ENCODE measurements around the gene RNF113B.

The RNF113B gene

DNA sequence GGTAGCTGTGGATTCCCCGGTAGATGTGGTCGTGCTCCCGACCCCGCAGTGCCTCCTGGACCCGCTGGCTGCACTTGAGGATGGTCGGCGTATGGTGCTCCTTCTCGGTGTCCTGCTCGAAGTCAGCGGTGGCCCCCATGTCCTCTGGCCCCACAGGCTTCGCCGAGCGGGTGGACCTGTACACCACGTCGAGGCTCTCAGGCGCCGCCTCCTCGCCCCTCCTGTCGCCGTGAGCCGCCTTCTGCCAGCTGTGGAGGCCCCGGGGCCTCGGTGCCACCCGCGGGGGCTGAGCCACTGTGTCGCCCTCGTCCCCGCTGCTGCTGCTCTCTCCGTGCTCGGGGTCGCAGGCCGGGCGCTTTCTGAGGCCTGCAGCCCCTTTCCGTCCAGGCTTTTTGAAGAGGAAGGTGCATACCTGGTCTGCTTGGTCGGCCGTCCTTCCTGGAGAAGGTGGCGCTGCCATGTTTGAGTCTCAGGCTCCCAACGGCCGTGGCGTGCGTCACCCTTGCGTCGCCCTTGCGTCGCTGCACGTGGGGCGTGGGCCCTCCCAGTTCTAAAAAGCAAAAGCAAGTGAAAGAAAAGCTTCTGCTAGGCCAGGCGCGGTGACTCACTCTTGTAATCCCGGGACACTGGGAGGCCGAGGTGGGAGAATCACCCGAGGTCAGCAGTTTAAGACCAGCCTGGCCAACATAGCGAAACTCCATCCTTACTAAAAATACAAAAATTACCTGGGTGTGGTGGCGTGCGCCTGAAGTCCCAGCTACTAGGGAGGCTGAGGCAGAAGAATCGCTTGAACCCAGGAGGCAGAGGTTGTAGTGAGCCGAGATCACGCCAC, at the start of gene RNF113B:
TSS of gene RNF113B (minus strand) at position 493 of the 832 bp plus-strand sequence. CDS start at position 460, 33 bp downstream.
- no peak for DNase-seq (ENCODE audit: low spot score)

DNA sequence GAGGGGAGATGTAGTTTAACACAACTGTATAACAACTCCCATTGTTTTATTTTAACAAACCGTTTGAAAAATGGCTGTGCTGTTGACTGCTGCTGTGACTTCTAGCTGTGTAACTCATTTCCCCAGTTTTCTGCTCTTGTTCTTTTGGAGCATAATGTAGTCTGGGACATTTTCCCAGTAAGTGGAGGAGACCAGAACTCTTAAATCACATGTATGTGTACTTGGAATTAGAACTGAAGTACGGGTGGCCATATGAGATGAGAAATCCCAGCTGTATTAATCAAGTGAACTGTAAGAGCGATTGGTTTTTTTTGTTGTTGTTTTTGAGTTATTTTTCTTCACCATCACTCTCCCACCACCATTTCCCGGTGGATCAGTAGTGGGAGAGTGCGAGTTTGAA, 49.4 kb upstream of the RNF113B start:
- DNase-seq (ENCODE audit: low spot score), result no peak

DNA sequence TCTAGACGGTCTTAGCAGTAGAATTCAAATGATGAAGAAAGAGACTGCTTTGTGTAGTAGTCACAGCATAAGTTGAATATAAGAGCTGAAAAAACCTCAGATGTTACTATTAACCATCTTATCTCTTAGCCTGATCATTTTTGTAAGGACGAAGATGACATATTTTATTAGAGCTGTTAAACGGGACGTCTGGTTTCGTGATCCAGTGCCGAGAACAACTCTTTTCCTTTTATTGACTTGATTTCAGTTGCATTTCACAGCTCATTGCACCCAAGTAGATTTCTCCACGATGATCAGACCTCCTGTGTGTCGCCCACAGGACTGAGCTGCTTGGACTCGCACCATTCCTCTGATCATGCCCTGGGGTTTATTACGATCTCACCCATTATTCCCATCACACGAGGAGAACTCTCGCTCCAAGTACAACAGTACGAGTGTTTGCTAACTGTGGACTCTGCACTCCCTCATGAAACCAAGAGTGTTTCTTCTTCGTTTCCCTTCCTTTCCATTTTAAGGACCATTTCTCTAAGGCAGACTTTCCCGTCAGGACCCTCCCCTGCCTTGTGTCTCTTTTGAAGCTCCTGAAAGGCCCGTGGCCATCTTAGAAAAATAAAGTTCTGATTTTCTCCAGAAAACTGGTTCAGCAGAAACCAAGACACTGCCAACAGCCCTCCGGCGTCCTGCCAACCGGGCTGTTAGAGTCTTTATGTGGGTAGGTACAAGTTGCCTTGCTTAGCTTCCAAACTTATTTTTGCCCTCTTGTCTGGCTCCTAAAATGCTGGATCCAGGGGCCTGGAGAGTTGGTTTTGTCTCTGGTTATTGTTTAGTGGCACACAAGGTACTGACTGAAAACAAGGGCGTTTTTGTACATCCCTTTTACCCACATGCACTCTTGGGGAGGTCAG, 48.2 kb upstream of the RNF113B start:
- peak; percentile 48 for DNase-seq (ENCODE audit: low spot score)

DNA sequence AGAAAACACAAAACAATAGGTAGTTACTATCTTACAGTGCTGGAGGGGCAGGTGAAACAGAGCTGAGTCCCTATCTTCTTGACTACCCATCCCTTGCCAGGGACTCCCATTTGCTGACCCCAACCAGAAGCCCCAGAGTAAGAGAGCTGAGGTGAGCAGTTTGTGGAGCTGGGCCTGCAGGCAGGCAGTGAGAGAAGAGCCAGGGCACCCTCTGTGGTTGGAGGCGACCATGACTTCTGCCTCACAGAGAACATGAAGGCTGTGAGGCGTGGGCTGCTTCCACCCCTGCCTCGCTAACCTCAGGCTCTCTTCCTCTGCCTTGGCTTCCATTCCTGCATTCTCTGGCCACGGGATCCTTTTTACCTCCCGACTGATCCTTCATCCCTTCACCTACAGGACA, 47.5 kb upstream of the RNF113B start:
- DNase-seq (ENCODE audit: low spot score), result no peak

DNA sequence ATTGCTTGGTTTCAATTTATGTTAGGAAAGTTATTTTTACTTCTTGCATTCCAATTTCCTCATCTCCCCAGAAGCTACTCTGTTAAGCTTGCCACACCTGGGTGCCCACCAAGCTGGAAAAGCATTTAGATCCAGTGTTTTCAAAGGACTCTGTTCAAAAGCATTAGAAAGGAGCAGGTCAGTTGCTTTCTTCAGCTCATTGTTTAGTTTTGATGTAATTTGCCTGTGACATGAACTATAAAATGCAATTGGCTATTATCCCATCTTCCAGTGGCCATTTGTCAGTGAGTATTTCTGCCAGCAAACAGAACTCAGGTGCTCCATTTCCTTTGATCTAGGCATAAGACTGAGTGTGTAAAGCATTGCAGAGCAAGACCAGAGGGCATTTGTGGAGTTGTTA, 46.7 kb upstream of the RNF113B start:
- DNase-seq (ENCODE audit: low spot score), result no peak

DNA sequence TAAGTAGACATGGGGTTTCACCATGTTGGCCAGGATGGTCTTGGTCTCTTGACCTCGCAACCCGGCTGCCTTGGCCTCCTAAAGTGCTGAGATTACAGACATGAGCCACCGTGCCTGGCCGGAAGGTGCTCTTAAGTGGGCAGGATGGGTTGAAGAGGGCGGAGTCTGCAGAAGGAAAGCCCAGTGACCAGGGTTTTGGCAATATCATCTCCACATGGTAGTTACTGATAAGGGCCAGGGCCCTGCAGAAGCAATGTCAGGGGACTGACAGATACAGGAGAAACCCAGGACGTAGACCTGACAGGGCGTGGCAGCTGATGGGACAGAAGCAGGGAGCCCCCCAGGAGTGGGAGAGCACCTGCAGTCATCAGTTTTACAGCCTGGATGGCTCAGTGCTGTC, 45.7 kb upstream of the RNF113B start:
- no peak for DNase-seq (ENCODE audit: low spot score)

DNA sequence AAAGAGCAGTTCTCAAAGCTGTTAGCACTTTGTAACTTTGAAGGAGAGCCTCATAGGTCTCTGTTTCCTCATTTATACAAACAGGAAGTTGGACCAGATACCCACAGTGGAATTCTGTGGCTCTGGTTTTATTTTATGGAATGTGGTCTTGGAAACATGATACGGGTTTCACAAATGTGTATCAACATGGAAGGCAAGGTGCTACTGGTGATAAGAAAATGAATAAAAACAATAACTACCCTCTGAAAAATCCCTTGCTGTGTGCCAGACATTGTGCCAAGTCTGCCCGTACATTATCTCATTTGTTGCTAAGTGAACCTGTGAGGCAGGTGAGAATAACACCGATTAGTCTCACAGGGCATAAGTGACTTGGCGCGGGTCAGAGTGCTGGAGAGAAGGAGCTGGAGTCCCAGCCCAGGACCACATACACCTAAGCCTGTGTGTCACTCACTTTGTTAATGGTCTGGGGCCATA, 45.0 kb upstream of the RNF113B start:
- DNase-seq (ENCODE audit: low spot score), result no peak

DNA sequence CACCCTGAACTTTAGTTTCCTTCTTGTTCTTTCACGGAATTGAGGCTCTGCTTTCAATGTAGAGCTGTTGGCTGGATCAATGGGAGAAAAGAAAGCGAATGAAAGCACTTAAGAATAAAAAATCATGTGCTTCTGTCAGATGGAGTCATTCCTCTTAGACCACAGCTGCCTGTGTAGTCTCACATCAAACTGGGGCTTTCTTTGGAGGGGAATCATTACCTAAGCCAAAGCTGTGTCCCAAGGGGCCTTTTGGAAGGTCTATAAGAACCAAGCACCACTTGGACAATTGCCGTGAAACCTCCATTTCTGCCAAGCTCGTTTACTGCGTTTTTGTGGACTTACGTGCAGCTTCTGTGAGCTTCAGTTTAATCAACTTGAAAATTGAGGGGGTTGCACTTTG, 44.2 kb upstream of the RNF113B start:
- no peak for DNase-seq (ENCODE audit: low spot score)

DNA sequence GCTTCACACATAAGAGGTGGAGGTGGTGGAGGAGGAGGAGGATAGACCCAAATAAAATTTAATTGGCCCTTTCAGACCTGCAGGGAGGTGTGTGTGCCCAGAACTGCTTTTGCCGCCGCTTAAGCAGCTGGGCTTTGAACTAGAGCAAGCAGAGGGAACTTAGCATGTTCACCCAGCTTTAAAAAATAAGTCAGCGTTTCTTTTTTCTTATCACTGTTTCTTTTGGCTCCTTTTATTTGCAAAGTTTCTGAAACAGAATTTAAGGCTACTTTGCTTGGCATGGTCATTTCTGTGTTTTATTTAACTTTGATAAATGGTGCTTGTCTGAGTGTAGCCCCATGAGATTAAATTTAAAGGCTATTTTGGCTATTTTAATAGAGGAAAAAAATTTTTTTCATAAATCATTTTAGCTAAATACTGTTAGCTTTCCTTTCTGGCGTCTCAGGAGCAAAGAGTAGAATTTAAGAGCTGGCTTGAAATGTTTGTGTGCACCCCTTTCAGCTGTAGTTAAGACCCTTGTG, 43.3 kb upstream of the RNF113B start:
- DNase-seq (ENCODE audit: low spot score), result no peak

DNA sequence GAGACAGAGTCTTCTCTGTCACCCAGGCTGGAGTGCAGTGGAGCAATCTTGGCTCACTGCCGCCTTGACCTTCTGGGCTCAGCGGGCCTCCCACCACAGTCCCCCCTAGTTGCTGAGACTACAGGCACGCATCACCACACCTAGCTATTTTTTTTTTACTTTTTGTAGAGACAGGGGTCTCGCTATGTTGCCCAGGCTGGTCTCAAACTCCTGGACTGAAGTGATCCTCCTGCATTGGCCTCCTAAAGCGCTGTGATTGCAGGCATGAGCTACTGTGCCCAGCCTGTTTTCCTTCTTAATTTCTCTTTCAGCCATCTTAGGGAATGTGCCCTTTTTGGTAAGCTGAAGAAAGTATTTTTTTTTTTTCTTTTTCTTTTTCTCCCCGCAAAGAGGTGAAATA, 42.6 kb upstream of the RNF113B start:
- DNase-seq (ENCODE audit: low spot score), result no peak

DNA sequence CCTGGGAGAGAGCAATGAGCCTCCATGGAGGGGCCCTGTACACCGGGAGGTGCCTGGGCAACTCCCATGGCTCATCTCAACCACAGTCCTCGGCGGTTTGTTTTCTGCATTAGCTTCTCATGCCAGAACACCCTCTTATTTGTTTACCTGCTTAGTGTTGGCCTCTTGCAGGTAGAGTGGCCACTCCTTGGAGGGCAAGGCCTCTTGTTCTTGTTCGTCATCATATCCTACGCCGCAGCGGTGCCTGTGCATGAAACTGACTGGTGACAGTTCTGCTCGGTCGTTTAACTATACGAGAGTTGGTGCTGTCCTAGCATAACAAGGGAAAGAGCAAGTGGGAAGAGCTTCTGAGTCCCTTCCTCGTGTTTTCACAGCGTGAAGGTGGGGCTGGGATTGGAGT, 40.5 kb upstream of the RNF113B start:
- no peak for DNase-seq (ENCODE audit: low spot score)

DNA sequence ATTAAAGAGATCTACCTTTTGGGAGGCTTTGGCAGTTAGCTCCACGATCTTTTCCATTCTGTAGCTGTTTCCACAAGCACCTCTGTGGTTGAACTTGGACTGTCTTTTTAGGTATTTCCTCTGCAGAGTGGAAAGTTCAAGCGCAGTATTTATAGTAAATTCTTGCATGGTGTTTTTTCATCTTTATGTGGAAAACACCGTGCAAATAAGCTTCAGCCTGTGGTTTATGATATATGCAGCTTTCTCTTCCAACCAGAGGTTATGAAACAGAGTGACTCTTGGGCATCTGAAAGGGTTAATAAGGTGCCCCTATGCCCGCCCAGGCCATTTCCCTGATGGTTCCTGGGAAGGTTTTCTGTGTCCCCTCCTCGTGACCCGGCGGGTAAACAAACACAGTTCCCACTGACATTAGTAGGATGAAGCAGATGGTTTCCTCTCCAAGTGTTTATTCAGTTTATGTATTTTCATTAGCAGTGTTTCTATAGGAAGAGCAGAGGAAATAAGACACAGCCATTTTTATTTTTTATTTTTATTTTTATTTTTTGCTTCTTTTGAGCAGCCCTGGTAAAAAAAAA, 39.7 kb upstream of the RNF113B start:
- DNase-seq (ENCODE audit: low spot score), result no peak

DNA sequence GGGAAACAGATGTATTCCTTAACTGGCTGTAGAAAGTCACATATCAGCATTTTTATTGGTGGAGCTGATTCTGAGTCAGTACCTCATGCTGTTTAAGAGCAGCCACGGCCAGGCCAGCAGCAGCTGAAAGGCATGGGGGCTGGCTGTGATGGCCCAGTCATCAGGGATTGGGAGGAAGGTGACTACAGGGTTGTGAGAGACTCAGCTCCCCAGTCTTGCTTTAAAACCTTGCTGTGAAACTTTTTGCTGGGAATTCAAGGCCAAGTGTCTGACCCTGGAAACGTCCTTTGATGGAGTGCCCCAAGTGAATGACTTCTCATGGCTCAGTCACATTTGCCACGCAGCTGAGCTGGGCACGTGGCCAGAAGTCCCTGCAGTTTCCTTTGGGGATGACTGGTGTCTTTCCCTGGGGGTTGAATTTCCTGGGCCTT, 39.1 kb upstream of the RNF113B start:
- DNase-seq (ENCODE audit: low spot score), result peak; percentile 27

DNA sequence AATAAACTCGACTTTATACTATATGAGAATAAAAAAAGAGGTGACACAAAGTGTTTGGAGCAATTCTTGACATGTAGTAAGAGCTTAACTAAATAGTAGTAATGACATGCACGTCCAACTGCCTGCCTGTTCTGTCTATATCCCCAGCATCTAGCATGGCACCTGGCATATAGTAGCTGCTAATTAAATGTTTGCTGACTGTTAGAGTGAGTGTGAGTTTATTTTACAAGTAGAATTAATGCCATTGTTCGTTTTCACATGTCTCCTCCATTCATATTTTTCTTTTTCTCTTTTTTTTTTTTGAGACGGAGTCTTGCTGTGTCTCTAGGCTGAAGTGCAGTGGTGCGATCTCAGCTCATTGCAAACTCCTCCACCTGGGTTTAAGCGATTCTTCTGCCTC, 38.4 kb upstream of the RNF113B start:
- no peak for DNase-seq (ENCODE audit: low spot score)

DNA sequence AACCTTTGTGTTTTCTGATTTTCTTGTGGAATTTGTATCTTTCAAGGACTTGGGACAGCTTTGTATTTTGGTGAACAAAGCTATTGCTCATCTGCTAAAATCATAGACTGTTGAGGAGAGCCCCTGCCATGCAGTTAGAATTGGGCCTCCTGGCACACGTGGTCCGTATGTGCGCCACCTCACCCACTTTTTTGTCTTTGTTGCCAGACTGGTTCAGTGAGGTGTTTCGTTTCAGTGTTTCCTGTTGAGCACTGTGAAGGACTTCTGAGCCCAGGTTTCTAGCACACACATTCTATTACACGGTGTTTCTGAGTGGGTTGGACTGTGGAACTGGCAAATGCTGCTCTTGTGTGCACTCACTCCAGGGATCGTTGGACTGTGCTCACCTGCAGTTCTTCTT, 37.6 kb upstream of the RNF113B start:
- no peak for DNase-seq (ENCODE audit: low spot score)

DNA sequence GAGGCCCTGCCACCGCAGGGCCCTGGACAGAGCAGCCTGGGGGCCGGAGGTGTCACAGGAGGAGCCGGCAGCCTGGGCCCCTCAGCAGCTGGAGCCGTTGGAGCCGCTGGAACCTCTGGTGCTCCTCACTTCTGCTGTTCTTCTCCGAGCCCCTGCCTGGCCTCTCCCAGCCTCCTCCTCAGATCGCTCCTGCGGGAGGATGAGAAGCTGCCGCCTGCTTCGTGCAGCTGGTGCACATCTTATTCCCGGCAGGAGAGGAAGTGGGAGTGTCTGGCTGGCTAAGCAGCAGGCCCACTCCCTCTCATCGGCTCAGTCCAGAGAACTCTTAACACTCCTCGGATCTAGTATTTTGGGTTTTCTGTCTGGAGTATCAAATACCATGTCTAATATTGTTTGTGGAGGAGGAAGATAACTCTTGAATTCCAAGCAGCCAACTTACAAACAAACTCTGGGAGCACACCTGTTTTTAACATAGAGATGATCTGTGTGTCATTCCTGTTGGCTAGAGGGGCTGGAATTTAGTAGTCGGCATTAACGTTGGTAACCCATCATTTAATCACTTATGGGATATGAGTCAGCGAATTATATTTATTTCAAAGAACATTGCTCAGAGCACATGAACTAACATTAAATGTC, 37.1 kb upstream of the RNF113B start:
- no peak for DNase-seq (ENCODE audit: low spot score)

DNA sequence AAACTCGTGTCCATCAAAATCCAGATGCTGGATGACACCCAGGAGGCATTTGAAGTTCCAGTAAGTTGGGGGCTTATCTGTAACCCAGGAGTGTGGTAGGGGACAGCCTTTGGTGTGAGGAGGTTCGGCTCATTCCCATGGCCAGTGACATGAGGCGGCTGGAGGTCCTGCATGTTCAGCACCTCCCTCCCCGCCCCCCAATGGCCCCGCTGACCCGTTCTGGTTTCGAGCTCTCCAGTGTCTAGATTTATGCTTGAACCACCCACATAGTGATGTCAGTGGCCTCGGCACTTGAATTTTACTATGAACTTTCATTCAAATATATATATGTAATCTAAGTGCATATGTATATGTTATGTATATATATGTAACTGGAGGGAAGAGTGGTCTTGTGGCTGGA, 36.3 kb upstream of the RNF113B start:
- DNase-seq (ENCODE audit: low spot score), result no peak

DNA sequence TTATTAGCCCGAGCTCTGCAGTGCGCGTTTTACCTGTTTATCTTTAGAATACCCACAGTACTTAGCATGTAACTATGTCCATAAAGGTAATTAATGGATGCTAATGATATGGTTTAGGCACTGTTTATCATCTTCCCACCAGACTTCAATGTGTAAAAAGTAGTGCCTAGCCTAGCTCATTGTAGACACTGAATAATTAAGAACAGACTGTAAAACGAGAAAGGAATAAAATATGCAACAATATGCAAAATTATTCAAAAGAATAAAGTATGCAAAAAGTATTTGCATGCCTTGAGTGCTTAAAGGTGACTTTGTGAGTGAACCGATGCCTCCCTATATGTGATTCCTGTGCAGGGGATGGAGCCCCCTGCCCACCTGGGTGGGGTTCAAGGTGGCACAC, 35.7 kb upstream of the RNF113B start:
- no peak for DNase-seq (ENCODE audit: low spot score)

DNA sequence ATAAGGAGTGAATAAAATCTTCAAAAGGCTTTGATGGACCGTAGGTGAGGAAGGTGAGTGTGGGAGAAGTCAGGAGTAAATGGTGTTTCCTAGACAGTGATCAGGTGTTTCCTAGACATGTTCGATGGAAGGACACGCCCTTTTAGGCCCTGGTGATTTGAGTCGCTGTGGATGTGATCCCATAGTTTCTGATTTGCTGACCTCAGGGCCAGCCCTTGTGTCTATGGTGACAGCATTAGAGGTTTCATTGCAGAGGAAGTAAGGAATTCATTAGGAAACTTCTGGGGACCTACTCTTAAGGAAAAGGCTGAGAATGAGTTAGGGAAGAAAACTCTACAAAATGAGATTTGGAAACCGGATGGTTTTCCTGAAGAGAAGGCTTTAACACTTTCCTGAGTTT, 31.5 kb upstream of the RNF113B start:
- no peak for DNase-seq (ENCODE audit: low spot score)

DNA sequence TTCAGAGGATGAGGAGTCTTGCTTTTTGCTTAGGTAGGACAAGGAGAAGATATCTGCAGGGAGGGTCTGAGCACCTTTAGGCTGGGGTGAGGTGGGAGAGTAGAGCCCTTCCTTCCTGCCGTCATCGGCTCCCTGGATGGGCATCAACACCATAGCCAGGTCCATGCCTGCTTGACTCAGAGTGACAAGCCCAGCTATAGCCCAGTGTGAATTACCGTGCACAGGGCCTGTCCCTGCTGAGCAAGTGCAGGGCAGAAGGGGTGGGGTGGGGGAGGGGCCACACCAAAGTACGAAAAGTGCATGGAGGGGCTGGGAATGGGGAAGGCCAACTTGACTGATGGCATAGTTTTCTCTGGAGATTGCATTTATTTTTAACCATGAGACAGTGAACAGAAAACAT, 30.3 kb upstream of the RNF113B start:
- no peak for DNase-seq (ENCODE audit: low spot score)

DNA sequence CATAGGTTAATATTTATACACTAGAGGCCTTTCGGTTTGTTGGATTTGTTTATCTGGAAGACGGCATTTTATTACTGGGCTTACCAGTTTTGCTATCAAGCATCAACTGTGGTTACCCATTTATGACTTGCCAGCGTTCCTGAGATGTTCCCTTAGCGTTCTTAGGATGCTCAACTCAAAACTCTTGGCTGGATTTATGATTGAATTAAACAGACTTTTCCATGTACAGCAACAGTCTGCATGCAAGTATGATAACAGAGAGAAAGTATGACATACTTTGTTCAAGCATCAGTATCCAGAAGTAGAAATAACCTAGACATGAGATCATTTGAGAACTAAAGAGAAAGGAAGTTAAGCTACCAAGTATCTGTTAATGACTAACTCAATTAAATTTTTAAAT, 29.9 kb upstream of the RNF113B start:
- DNase-seq (ENCODE audit: low spot score), result no peak

DNA sequence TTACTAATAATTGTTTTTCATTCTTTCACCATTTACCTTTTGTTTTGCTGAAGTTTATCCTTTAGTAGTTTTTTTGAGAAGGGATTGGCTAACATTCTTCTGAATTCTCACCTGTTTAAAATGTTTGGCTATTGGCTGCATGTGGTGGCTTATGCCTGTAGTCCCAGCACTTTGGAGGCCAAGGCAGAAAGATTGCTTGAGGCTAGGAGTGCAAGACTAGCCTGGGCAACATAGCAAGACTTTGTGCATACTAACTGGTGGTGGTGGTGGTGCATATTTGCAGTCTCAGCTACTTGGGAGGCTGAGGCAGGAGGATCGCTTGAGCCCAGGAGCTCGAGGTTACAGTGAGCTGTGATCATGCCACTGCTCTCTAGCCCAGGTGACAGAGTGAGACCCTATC, 27.5 kb upstream of the RNF113B start:
- no peak for DNase-seq (ENCODE audit: low spot score)
